HepG2 (cell line): Measurements from ENCODE around the gene PWP1.

ENCODE experiments used
- AGO1 ChIP-seq: fragments of 200-400 bp; formaldehyde crosslinking; IDR thresholded peaks from 2 replicates; pipeline ENCODE4 v1.6.1; 2017; ENCODE audit warnings: mild to moderate bottlenecking, low read depth, low read length, moderate library complexity; ENCODE audit not compliant: poor library complexity, severe bottlenecking
- ATAD3A ChIP-seq: sonication (generic); formaldehyde crosslinking; IDR thresholded peaks from 2 replicates; pipeline ENCODE4 v1.4.0; 2020; ENCODE audit warnings: missing genetic modification reagents
- ATF7 ChIP-seq, 2 experiments: fragments of 450-650 bp in 1 of 2; sonication (generic) in 1 of 2; formaldehyde crosslinking in 1 of 2; IDR thresholded peaks; 2 replicates each; pipeline versions ENCODE4 v1.4.0 to v1.6.1; 2016 to 2020; ENCODE audit warnings: antibody characterized with exemption in 1 of 2, mild to moderate bottlenecking in 1 of 2, missing genetic modification reagents in 1 of 2
- HNF4A ChIP-seq: sonication (generic); formaldehyde crosslinking; IDR thresholded peaks from 2 replicates; pipeline ENCODE4 v1.4.0; 2020; ENCODE audit warnings: missing genetic modification reagents
- KDM5A ChIP-seq: fragments of 200-600 bp; sonication (generic); IDR thresholded peaks from 2 replicates; pipeline ENCODE4 v1.7.0; 2018; ENCODE audit warnings: antibody characterized with exemption, mild to moderate bottlenecking, low read length, borderline replicate concordance
- NFIC ChIP-seq: IDR thresholded peaks from 2 replicates; pipeline ENCODE4 v1.6.1; 2012; ENCODE audit warnings: mild to moderate bottlenecking, low read length, inconsistent platforms
- PCBP1 ChIP-seq: fragments of 200-400 bp; formaldehyde crosslinking; IDR thresholded peaks from 2 replicates; pipeline ENCODE4 v1.6.1; 2017; ENCODE audit warnings: mild to moderate bottlenecking, low read depth, low read length, borderline replicate concordance
- PHF20 ChIP-seq: sonication (generic); formaldehyde crosslinking; IDR thresholded peaks from 2 replicates; pipeline ENCODE4 v1.5.0; 2020; ENCODE audit warnings: mild to moderate bottlenecking, missing genetic modification reagents
- SAFB2 ChIP-seq: sonication (generic); formaldehyde crosslinking; IDR thresholded peaks from 2 replicates; pipeline ENCODE4 v1.5.1; 2020; ENCODE audit warnings: missing genetic modification reagents, low read depth, mild to moderate bottlenecking, borderline replicate concordance
- STAG1 ChIP-seq: sonication (generic); formaldehyde crosslinking; IDR thresholded peaks from 2 replicates; pipeline ENCODE4 v1.4.0; 2020; ENCODE audit warnings: missing genetic modification reagents
- TF ChIP-seq, protein P1 (sequence below): sonication (generic); formaldehyde crosslinking; IDR thresholded peaks from 2 replicates; pipeline ENCODE4 v1.5.0; 2020; ENCODE audit warnings: mild to moderate bottlenecking, missing genetic modification reagents, moderate library complexity
- TF ChIP-seq, protein P2 (sequence below): IDR thresholded peaks from 2 replicates; pipeline ENCODE4 v1.6.1; 2012; ENCODE audit warnings: inconsistent platforms

DNA sequence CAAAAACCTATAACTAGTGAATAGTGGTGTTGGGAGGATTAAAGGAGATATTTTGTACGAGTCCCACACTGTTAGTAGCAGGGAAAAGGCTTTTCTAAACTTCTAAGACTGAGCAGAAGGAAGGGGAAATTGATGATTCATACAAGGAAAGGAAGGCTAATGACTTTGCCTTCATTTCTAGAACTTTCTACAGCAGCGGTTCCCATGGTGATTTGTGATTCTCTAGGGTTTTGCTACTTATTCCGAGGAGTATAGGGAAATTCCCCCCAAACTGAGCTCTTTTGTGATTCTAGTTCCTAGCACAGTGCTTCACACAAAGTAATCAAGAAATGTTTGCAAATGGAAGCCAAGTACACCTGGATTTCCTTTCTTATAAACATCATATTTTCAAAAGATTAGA, 23.8 kb upstream of the PWP1 start:
- TF ChIP-seq STAG1 (CRISPR knock-in tag) (no peak), AGO1 (no peak), KDM5A (no peak), SAFB2 (CRISPR knock-in tag) (no peak), ATF7 (IDR thresholded peaks at IDR 0.05) (no peak), ATF7 (CRISPR knock-in tag; IDR thresholded peaks at IDR 0.05) (no peak), NFIC (no peak), PHF20 (CRISPR knock-in tag) (no peak), PCBP1 (no peak), HNF4A (CRISPR knock-in tag) (no peak), ATAD3A (CRISPR knock-in tag) (no peak)
- TF ChIP-seq, protein P1, sequence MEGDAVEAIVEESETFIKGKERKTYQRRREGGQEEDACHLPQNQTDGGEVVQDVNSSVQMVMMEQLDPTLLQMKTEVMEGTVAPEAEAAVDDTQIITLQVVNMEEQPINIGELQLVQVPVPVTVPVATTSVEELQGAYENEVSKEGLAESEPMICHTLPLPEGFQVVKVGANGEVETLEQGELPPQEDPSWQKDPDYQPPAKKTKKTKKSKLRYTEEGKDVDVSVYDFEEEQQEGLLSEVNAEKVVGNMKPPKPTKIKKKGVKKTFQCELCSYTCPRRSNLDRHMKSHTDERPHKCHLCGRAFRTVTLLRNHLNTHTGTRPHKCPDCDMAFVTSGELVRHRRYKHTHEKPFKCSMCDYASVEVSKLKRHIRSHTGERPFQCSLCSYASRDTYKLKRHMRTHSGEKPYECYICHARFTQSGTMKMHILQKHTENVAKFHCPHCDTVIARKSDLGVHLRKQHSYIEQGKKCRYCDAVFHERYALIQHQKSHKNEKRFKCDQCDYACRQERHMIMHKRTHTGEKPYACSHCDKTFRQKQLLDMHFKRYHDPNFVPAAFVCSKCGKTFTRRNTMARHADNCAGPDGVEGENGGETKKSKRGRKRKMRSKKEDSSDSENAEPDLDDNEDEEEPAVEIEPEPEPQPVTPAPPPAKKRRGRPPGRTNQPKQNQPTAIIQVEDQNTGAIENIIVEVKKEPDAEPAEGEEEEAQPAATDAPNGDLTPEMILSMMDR (CRISPR knock-in tag) = no peak
- TF ChIP-seq, protein P2, sequence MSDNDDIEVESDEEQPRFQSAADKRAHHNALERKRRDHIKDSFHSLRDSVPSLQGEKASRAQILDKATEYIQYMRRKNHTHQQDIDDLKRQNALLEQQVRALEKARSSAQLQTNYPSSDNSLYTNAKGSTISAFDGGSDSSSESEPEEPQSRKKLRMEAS = no peak
